HG02852 (cell line): ENCODE data around the gene CNTNAP2.

Experiments used
- ATAC-seq: cut with Tn5 transposase; IDR thresholded peaks from one replicate; pipeline ENCODE4 v1.9.1; 2021; ENCODE audit warnings: mild to moderate bottlenecking, moderate library complexity; ENCODE audit not compliant: unreplicated experiment

The CNTNAP2 gene

DNA sequence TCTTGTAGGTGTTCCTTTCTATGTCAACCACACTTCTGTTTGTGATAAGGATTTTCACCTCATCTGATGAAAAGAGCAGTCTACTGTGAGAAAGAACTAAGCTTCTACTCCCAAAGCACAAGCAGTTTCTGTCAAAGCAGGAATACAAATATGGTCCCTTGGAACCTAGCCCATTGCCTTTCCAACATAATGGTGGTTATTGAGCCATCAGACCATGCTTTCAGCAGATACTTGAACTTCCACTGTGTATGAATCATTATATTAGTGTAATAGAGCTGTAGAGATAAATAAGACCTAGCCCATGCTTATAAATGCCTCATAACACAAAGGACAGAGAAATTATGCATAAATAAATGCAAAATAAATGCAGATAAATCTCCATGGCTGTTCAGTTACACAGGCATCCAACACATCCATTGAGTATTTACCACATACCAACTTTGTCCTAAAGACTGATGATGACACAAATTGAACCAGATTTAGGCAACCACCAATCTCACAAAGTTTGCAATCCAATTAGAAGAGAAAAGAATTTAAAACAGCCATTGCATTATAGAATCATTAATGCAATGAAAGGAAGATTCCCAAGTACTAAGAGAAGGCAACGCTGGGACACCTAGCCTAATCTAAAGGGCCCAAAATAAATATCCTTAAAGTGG is 1744.6 kb downstream of the CNTNAP2 start:
- ATAC-seq: no peak

GRCh38 chr7:147861945-147862344 is 1745.3 kb downstream of the CNTNAP2 start:
- no peak for ATAC-seq

- no peak for ATAC-seq
Measured at GRCh38 chr7:147869456-147869855, 1752.9 kb downstream of the CNTNAP2 start.

DNA sequence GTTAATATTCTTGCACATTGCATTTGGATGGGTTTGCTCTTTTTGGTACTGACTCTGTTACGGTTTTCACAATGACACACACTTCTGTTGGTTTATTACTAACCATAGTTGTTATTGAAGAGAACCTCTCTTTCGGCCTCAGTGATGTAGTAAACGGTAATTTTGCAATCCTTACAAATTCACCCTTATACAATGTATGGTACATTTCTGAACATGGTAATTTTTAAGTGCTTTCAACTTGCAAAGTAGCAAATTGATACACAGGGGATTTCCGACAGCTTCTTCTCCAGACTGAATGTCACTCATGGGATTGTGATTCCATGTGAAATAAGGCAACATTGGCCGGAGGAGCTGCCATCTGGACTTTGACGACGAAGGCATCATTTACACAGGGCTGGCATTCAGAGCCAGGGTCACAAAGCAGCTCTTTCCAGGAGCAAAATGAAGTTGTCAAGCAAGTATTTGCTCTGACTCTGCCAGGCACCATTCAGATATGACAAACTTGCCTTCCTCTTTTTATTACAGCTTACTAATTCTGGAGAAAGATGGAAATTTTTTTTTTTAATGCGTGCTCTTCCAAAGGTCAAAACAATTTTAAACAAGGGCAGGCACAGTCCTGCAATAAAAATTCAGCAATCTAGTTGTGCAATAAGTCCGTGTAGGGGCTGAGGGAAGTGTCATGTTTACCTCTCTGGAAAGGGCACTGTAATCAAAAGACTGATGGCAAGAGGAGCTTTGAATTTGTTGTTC is 1762.5 kb downstream of the CNTNAP2 start:
- ATAC-seq: no peak

DNA sequence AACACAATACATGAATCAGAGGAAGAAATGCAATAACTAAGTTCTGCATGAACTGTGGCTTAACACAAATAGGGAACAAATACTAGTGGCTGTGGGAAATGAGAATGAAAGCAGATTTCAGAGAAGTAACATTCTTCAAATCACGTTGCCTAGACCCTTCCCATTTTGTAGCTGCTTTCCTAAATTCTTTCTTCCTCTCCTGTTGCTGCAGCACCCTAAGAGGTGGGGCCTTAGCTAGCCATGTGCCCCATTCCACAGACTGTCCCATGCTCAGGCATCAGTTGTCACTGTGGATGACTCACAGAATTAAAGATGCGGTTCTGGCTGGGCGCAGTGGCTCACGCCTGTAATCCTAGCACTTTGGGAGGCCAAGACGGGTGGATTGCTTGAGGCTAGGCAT is 1769.3 kb downstream of the CNTNAP2 start:
- no peak for ATAC-seq

GRCh38 chr7:147894271-147894670 is 1777.7 kb downstream of the CNTNAP2 start:
- no peak for ATAC-seq

- ATAC-seq: no peak
Measured at GRCh38 chr7:147896121-147896520, 1779.5 kb downstream of the CNTNAP2 start.

DNA sequence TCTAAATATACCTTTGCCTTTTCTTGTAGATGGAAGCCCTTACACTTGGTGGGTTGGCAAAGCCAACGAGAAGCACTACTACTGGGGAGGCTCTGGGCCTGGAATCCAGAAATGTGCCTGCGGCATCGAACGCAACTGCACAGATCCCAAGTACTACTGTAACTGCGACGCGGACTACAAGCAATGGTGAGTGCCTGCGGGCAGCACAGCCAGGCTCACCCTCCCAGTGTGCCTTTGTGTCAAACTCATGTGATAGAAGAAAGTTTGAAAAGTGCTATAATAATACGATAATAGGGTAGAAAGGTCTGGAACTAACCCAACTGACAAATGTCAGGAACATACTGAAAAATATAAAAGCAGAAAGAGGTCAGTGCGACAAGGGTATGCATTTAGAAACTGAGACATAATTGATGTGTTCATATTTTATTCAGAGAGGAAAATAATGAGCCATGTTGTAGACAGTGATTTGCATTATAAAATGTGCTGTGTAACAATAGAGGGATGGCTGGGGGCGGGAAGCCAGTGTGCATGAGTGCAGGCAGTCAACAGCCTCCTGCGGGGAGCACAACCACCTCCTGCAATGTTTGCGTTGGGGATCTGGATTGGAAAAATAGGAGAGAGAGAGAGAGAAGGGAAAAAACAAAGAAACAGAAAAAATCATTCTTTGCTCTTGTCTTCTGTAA is 1787.1 kb downstream of the CNTNAP2 start:
- no peak for ATAC-seq

- ATAC-seq: no peak
Measured at GRCh38 chr7:147904219-147904576, 1787.6 kb downstream of the CNTNAP2 start.

DNA sequence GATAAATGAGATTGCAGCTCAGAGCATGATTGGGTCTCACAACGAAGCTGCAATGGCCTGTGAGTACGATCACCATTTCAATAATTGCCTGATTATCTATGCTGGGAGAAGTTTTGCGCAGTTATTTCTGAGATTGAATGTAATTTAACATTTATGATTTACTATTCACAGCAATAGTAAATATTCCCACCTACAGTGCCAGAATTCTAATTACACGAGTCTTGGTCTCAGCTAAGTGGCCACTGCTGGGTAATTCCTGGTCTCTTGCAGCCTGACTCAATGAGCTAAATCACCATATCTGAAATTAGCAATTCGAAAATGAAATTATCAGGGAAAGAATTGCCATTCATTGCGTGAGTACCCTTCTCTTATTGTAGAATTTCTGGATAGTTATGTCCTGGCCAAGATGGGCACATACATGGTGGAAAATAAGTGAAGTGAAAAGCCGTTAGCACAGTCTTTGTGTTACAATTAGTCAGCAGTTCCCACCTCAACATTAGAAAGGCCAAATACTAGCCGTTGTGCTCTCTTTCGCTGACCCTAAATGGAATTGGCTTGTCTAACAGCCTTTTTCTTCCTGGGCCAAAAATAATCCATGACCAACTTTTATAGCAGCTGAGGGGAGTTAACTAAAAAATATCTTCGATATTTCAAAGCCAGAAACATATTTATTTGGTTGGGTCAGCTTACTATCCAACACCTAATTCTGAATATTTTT is 1793.0 kb downstream of the CNTNAP2 start:
- no peak for ATAC-seq

DNA sequence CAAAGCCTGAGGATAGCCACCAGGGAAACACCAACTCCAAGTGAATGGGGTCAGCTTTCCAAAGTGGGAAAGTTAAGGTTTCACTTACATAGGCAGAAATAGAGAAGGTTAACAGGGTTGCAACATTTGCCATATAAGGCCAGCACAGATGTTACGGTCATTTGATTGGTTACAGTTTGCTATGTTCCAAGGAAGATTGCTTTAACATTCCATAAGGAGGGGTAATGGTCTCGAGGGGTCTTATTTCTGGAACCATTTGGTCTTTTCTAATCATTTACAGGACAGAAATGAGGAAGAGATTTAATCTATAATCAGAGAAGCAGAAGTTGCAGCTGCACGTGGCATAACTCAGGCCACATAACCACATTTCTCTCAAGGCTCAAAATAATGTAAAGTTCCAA is 1794.6 kb downstream of the CNTNAP2 start:
- ATAC-seq: no peak

DNA sequence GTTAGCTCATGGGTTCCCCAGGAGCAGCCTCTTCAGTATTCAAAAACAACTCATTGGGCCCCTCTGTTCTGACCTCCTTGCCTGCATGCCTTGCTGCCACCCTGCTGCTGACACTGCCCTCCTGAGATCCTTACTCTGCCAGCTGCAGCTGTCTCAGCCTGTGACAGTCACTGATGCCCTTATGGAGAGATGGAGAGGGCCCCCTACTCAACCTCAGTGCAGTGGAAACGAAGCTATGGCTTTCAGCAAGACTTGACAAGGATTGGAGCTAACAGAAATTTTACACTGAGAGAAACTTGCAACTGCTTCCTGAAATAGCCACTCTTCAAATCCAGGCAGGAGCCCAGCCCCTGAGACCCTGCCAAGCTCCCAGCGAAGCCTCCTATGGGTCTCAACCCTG is 1795.7 kb downstream of the CNTNAP2 start:
- no peak for ATAC-seq

DNA sequence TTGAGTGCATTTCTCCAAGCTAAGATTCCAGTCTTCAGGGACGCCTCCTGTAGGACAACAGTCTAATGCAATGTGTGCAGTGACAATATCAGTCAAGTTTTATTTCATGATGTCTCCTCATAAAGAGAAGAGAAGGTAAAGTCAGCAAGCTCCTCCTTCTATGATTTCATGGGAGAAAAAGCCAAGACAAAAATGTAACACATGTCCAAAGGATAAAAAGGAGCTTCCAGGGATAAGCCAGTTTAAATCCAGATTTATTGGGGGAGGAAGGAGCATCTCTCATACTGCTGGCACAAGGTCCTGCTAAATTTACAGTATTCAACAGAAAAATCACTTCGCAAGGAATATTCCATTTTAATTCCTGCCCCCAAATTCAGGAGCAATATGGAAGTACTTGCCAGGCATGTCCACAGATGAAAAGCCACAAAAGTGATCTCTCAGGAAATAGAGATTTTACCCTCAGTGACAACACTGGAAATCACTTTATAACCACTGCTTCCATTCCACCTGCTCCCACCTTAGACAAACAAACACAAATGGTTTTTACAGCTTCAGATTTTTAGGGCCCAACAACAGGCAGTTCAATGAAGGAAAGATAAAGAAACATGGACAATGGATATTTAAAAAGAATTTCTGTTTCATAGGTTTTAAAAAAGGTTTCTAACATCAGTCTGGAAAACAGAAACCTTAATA is 1796.5 kb downstream of the CNTNAP2 start:
- ATAC-seq: no peak

GRCh38 chr7:147915781-147916180 is 1799.2 kb downstream of the CNTNAP2 start:
- no peak for ATAC-seq

DNA sequence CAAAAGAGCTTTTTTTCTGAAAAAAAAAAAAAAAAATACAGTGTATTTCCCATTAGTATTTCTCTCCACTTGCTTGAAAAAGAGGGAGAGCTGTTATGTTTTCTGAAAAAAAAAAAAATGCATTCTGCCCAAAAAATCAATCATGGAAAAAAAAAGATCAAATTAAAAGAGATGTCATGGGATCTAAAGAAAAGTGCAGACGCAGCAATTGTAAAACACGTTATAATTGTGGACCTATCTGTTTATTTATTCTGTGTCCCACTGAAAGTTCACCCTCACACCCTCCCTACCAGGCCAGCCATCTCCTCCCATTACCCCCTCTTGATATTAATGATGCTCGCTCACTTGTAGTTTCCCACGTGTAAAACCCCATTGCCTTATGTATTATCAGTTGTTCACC is 1800.0 kb downstream of the CNTNAP2 start:
- ATAC-seq: no peak

DNA sequence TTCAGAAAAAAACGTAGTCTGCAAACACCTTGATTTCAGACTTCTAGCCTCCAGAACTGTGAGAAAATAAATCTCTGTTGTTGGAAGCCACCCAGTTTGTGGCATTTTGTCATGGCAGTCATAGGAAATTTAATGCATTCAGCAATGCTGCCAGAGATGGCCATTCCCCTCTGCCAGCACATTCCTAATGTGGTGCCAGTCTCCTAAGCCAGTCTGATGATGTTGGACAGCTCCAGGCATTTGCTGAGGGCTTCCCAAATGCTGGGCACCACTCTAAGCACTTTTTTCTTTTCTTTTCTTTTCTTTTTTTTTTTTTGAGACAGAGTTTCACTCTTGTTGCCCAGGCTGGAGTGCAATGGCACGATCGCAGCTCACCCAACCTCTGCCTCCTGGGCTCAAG is 1807.2 kb downstream of the CNTNAP2 start:
- ATAC-seq: no peak

GRCh38 chr7:147937428-147937827 is 1820.8 kb downstream of the CNTNAP2 start:
- no peak for ATAC-seq

DNA sequence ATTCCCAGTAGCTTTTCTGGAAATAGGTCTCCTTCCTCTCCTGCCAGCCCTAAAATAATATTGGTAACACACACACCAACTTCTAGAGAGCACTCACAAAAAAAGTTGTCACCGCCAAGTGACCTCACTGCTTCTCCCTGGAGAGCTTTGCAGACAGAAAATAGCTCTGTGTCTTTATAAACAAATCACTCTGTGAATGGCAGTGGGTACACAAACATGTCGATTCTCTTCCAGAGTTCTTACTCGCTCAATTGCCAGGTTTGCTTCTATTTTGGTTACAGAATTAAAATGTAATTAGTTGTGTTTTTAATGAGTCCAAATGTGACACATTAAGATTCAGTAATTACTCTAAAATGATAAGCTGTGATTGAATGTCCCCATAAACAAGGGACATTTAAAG is 1824.8 kb downstream of the CNTNAP2 start:
- ATAC-seq: no peak

DNA sequence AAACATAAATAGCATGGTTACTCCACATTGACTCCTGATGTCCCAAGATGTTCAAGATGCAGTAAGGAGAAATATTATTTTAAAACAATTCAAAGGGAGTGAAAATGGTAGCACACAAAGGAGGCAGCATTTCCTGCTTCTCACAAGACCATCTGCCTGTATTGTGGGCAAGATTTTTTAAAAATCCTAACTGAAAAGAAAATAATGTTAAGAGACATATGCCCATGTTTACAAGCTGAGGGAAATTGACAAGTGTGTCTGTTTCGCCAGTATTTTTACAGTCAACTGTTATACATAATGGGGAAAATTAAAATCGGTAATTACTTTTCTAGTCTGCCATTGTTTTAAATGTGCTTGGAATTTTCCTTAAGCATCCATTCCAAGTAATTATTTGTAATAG is 1827.7 kb downstream of the CNTNAP2 start:
- no peak for ATAC-seq

GRCh38 chr7:147952918-147953317 is 1836.3 kb downstream of the CNTNAP2 start:
- no peak for ATAC-seq

- no peak for ATAC-seq
Measured at GRCh38 chr7:147968046-147968610, 1851.5 kb downstream of the CNTNAP2 start.
